Stimulated activated naive CD8-positive, alpha-beta T cell treated with anti-CD3 and anti-CD28 coated beads, Interleukin-15, Interleukin-2, amounts not matched to agents 100 U/mL and 50 U/mL, for 24 hours (primary cell): Measurements from ENCODE around the gene RTP1.
"Not testable (repeated sequence)": the region's sequence is repeated elsewhere in the genome, so short reads cannot be mapped to it uniquely, and the experiment has no call there.

Experiments used
- ATAC-seq: fragments of 150-1000 bp; cut with Tn5 transposase; one replicate; pipeline ENCODE4 v1.10.0; 2021
- DNase-seq: peaks from one replicate; pipeline ENCODE4 v3.0.0; 2021

Gene RTP1, protein sequence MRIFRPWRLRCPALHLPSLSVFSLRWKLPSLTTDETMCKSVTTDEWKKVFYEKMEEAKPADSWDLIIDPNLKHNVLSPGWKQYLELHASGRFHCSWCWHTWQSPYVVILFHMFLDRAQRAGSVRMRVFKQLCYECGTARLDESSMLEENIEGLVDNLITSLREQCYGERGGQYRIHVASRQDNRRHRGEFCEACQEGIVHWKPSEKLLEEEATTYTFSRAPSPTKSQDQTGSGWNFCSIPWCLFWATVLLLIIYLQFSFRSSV

GRCh38 chr3:187197335-187197649, at the start of gene RTP1:
Gene RTP1 (plus strand): TSS chr3:187197486. CDS start chr3:187197516, 30 bp downstream.
- DNase-seq: no peak
- no peak for ATAC-seq

DNA sequence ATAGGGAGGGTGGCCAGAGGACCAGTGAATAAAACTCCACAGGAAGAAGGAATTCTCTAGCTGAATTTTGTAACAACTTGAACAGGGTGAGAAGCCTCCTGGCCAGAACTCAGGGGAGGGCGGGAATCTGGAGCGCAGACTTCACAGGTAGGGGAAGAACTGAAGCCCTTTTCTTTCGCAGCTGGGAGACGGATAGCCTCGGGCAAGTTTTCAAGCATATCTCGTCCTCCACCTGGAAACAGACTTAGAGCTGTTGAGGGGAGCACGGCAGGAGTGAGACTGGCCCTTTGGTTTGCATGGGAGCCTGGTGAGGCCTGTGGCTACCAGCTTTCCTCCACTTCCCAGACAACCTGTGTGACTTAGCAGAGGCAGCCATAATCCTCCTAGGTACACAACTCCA, 47.1 kb upstream of the RTP1 start:
- ATAC-seq (no peak), DNase-seq (no peak)

- ATAC-seq: peak; percentile 61
- peak; percentile 71 for DNase-seq
Measured at GRCh38 chr3:187150599-187150998, 46.7 kb upstream of the RTP1 start.

GRCh38 chr3:187161556-187161955, 35.7 kb upstream of the RTP1 start:
- ATAC-seq: no peak
- DNase-seq: no peak

DNA sequence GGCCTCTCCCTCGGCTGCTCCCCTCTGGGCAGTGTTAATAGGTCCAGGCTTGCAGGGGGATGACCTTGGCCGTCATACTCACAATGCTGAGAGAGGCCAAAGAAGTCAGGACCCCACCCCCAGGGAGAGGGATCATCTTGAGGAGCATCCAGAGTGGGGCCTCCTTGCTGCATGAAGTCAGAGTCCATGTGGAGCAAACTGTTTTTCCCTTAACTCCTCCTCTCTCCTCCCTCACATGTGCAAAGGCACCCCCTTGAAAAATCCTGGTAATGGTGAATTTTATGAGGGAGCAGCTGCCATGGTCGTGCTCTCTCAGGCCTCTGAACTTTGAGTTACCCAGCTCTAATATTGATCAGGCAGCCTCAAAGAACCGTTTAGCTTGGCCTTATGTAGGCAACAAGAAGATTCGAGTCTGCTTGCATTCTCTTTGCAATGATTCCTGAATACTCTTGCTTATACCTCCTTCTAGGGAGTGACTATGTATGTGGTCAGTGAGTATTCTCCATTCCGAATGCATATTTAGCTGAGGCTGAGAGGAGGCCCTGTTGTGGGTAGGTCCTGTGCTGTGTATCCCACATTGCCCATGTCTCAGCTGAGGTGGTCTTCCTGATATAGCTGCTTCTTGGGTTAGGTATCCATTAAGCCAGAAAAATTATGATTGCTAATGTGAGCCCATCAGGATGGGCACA, 34.9 kb upstream of the RTP1 start:
- DNase-seq (no peak), ATAC-seq (no peak)

DNA sequence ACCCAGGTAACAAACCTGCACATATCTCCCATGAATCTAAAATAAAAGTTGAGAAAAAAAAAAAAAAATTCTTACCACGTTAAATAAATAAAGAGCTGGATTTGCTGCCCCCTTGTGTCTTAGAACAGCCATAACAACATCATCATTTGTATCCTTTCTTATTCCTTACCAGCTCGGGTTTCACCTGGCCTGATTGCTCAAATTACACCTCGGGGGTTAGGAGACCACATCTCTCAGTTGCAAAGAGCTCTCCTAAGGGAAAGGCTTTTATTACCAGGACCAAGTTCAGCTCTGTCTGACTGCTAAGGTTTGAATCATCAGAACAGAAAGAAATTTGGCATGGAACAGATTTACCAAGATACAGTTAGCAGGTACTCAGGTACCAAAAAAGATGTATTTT, 32.1 kb upstream of the RTP1 start:
- ATAC-seq: peak; percentile 52
- no peak for DNase-seq

DNA sequence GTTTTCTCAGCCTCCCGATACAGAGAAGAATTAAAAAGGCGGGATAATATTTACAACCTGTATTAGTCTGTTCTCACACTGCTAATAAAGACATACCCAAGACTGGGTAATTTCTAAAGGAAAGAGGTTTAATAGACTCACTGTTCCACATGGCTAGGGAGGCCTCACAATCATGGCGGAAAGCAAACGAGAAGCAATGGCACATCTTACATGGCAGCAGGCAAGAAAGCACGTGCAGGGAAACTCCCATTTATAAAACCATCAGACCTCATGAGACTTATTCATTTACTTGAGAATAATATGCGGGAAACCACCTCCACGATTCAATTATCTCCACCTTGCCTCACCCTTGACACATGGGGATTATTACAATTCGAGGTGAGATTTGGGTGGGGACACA, 30.5 kb upstream of the RTP1 start:
- no peak for ATAC-seq
- no peak for DNase-seq

GRCh38 chr3:187167777-187168176, 29.5 kb upstream of the RTP1 start:
- no peak for ATAC-seq
- no peak for DNase-seq

GRCh38 chr3:187169231-187169960, 27.9 kb upstream of the RTP1 start:
- ATAC-seq: no peak
- DNase-seq: no peak

GRCh38 chr3:187170911-187171310, 26.4 kb upstream of the RTP1 start:
- not testable (repeated sequence) for ATAC-seq, DNase-seq

DNA sequence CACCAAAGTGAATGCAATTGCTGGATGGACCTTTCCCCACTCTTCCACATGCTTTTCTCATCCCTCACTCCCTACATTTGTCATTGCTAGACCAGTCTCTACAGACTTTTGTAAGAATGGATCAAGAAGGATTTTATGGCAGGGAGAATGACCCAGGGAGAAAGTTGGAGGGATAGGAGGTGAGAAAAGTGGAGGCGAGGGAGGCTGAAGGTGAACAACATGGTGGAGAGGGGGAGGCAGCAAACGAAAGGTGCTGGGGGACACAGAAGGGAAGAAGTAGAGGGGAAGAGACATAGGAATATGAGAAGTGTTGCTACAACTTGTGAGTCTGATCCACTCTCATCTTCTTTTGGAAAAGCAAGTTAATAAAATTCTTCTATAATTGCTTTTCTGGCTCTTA, 24.4 kb upstream of the RTP1 start:
- DNase-seq (no peak), ATAC-seq (no peak)

GRCh38 chr3:187181454-187182170, 15.7 kb upstream of the RTP1 start:
- ATAC-seq: no peak
- DNase-seq: no peak

DNA sequence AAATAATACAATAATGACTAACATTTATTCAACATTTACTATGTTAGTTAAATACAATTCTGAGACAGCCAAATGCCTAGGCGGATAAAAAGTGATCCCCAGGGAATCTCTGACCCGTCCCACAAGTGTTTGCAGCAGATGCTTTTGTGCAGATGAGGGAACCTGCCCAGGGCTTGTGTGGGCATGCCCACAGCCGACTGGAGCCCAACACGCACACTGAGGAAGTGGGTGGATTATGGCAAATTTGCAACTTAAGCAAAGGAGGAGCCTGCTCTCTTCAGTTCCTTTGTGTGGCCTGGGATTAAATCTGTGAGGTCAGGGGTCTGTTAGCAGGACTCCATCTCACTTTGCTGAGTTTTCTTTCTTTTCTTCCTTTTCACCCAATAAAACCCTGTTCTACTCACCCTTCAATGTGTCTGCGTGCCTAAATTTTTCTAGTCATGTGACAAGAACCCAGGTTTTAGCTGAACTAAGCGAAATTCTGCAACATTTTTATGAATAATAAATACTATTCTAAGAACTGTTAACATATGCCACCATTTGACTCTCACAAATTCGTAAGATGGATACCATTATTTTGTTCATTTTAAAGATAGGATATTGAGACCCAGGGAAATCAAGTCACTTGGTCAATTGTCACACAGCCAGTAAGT, 13.9 kb upstream of the RTP1 start:
- DNase-seq (no peak), ATAC-seq (no peak)

DNA sequence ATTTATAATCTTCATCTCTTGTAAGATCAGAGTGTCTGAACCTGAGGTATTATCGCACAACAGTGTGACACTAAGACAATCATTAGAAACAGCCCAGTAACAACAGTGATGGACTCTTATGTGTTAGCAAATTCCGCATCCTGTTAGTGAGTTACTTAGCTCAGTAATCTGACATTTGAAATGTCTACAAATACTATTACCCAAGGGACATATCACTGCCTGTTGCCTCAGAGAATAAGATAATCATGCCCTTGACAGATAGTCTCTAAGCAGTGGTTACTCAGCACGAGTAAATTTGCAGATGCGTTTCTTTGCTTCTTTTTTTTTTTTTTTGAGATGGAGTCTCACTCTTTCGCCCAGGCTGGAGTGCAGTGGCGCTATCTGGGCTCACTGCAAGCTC, 13.4 kb upstream of the RTP1 start:
- DNase-seq: no peak
- no peak for ATAC-seq

DNA sequence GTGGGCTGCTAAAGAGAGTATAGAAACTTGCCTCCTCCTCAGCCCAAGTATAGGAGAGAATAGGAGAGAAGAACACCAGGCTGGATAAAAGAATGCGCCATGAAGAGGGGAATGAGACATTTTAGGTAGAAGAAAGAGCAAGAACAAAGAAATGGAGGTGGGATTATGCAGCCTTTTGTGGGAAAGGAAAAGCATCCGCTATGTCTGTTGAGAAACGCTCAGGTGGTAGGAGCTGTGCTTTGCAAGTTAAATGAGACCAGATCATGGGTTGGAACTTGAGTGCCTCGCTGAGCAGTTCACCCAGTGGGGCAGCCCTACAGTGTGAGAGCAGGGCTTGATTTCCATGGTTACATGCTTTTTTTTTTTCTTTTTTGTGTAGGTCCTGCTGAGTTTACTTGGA, 11.5 kb upstream of the RTP1 start:
- no peak for ATAC-seq
- DNase-seq: no peak

- ATAC-seq (no peak), DNase-seq (no peak)
Measured at GRCh38 chr3:187186375-187186774, 10.9 kb upstream of the RTP1 start.

DNA sequence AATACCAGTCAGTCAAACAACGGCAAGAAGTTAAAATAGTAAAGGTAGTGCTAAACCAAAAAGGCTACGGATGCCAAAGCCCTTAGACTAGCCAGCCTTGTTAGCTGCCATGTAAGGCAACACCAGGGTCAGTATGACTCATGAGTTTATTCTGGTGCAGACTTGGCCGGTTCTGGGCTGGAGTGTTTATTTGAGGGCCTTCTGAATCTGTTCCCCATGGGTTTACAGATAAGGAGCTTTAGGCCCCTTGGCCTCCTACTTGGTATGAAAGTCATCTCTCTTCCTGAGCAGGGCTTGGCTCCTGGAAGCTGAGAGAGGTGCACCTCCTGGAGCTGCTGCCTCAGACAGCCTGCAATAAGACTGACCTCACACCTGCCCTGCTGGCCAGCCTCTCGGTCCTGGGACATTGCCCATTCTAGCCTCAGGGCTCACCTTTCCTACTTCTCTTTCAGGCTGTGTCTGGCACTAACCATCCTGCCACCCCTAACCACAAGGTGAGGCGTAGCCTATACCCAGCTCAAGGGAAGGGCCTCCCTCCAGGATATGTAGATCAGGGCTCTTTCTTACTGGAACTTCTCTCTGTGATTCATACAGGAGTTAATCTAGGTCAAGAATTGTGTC, 10.4 kb upstream of the RTP1 start:
- ATAC-seq: no peak
- DNase-seq: no peak

GRCh38 chr3:187188931-187189330, 8.4 kb upstream of the RTP1 start:
- ATAC-seq (no peak), DNase-seq (no peak)

- no peak for DNase-seq
- ATAC-seq: no peak
Measured at GRCh38 chr3:187191271-187191670, 6.0 kb upstream of the RTP1 start.

DNA sequence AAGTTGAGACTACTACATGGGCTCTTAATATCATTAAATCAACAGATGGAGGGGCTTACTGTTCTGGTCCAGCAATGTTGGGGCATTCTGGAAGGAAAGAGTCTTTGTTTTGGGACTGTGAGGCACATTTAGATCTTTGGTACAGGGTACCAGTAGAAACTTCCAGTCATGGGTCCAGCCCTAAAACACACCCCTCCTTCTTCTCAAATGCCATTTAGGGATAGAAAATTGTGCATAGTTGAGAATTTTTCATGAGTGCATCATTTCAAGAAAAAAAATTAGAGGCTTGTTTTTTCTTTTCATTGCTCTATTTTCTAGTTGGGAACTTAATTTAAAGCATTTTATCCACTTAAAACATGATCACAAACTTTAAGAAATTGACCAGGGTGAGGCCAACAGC, 4.1 kb upstream of the RTP1 start:
- ATAC-seq: no peak
- DNase-seq: no peak

DNA sequence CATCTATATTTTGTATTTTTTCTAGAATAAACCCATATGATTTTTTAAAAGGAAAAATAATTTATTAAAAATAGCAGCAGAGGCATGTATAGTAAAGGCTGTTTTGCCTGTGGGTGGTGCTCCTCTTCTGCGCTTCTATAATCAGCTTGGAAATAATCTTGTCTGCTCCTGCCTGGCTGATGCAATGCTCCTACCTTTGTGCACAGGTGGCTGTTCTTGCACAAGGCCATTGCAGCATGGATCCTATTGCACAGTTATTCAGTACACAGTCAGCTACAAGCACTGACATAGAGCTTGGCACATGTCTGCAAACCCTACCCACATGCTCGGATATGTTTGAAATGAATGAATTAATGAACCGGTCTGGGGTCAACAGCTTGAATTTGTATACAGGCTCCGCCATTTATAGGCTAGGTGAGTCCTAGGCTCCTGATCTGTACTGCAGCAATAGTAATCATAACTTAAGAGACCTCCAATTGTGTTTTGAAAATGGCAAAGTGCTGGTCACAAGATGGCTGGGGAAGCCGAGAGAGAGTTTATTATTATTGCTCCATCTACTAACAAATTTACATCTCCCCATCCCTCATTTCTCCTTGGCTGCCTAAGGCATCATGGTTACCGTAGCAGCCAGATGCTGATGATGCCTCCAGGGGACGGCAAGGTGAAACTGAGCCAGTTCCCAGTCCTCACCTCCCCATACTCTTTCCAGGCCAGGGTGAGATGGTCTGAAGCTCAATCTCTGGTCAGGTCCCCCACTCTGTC, 532 bp upstream of the RTP1 start:
- no peak for ATAC-seq
- no peak for DNase-seq
